Body of pancreas (tissue), 4 donors: ENCODE measurements around the gene TNRC6C.

Experiments used
- CTCF ChIP-seq, 7 experiments: fragments of 450-650 bp in 4 of 7; fragments of 200-600 bp in 3 of 7; sonication (generic) in 3 of 7; IDR thresholded peaks; one replicate each; pipeline ENCODE4 v1.5.1; 2016 to 2019; ENCODE audit warnings: antibody characterized with exemption in 7 of 7
- POLR2A ChIP-seq, 3 donors: fragments of 450-650 bp; IDR thresholded peaks; one replicate each; pipeline ENCODE4 v1.6.1; 2016; ENCODE audit warnings: antibody characterized with exemption in 3 of 3, mild to moderate bottlenecking in 2 of 3

GRCh38 chr17:78128551-78129350 lies 170.2 kb downstream of the TNRC6C start, which contains the start of gene TMC6:
- TF ChIP-seq CTCF (IDR thresholded peaks at IDR 0.05) (no peak), POLR2A (IDR thresholded peaks at IDR 0.05) (peak; percentile 62 to 88 (median 85))
